ENCODE results near the gene ARHGAP24. TPM values are rescaled to one million over a fixed set of nuclear protein-coding genes. Genes with fewer than 3 reads are reported as not detected.
"Not testable (repeated sequence)": the region's sequence is repeated elsewhere in the genome, so short reads cannot be mapped to it uniquely, and the experiment has no call there.

ARHGAP24 gene
- total RNA-seq, 1 donor from 2014 or later = 1.5 TPM

DNA sequence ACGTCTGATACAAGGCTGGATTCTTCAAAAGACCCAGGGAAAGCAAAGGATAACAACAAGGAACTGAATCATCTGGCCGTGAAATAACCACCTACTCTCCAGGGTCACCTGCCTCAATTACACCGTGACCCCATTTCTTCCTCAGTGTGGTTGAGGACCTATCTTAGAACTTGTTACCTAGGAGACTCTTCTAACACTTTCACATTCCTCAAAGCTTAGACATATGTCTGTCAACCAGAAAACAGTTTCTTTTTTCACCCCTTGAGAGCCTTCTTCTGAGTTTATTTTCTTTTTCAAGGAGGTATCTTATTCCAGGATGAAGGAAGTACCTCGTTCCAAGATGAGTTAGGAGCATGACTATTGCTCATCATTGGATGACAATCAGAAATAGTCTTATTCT lies 337.8 kb downstream of the ARHGAP24 start:
- H3K27ac Mint-ChIP-seq (ENCODE audit: unreplicated experiment) = no peak overlapping the region
- no peak overlapping the region for H3K4me3 Mint-ChIP-seq
- TF ChIP-seq, protein P1, sequence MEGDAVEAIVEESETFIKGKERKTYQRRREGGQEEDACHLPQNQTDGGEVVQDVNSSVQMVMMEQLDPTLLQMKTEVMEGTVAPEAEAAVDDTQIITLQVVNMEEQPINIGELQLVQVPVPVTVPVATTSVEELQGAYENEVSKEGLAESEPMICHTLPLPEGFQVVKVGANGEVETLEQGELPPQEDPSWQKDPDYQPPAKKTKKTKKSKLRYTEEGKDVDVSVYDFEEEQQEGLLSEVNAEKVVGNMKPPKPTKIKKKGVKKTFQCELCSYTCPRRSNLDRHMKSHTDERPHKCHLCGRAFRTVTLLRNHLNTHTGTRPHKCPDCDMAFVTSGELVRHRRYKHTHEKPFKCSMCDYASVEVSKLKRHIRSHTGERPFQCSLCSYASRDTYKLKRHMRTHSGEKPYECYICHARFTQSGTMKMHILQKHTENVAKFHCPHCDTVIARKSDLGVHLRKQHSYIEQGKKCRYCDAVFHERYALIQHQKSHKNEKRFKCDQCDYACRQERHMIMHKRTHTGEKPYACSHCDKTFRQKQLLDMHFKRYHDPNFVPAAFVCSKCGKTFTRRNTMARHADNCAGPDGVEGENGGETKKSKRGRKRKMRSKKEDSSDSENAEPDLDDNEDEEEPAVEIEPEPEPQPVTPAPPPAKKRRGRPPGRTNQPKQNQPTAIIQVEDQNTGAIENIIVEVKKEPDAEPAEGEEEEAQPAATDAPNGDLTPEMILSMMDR (conservative IDR thresholded peaks at IDR 0.05) = no peak
- H3K9me3 Mint-ChIP-seq = peaks cover 2% of the 10 kb centered on the region
- no peaks in the 10 kb centered on the region for H3K27me3 Mint-ChIP-seq (ENCODE audit: low read depth)
- H3K36me3 Mint-ChIP-seq (ENCODE audit: low read depth) = no peaks in the 10 kb centered on the region
- no peak for DNase-seq (ENCODE audit: low read depth, low spot score)
- H3K4me1 Mint-ChIP-seq = peaks cover 15% of the 10 kb centered on the region

DNA sequence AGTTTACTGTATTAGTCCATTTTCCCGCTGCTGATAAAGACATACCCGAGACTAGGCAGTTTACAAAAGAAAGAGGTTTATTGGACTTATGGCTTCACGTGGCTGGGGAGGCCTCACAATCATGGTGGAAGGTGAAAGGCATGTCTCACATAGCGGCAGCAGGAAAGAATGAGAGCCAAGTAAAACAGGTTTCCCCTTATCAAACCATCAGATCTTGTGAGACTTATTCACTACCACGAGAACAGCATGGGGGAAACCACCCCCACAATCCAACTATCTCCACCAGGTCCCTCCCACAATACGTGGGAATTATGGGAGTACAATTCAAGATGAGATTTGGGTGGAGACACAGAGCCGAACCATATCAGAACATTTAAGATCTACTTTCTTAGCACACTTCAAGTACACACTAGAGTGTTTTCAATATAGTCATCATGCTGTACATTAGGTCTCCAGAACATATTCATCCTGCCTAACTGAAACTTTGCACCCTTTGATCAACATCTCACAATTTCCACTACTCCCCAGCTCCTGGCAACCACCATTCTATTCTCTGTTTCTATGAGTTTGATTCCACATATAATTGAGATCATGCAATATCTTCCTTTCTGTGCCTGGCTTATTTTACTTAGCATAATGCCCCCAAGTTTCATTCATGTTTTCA lies 341.0 kb downstream of the ARHGAP24 start:
- H3K4me1 Mint-ChIP-seq = peaks cover 7% of the 10 kb centered on the region
- DNase-seq (ENCODE audit: low read depth, low spot score) = no peak
- TF ChIP-seq, protein P1 (conservative IDR thresholded peaks at IDR 0.05) = no peak
- no peak overlapping the region for H3K4me3 Mint-ChIP-seq
- peaks cover 2% of the 10 kb centered on the region for H3K9me3 Mint-ChIP-seq
- no peak overlapping the region for H3K27ac Mint-ChIP-seq (ENCODE audit: unreplicated experiment)
- no peaks in the 10 kb centered on the region for H3K36me3 Mint-ChIP-seq (ENCODE audit: low read depth)
- no peaks in the 10 kb centered on the region for H3K27me3 Mint-ChIP-seq (ENCODE audit: low read depth)

DNA sequence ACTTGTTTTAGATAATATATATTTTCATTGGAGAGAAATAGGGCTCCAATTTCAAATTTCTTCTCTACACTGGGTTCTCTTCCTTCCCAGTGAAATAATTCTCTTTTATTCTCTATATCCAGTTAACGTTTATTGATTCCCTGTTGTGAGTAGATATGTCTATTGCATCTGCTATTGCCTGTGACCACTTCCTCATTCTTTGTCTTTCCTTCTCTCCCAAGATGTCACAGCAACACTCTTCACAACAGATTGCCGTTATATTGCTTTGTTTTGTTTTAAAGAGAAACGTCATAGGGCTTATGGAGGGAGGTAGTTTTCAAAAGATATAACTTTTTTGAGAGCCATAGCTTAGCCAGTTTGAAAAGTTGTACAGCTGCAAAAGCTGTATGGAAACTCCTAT lies 343.8 kb downstream of the ARHGAP24 start:
- H3K36me3 Mint-ChIP-seq (ENCODE audit: low read depth) = no peaks in the 10 kb centered on the region
- H3K4me3 Mint-ChIP-seq = no peak overlapping the region
- H3K4me1 Mint-ChIP-seq = peaks cover 4% of the 10 kb centered on the region
- H3K9me3 Mint-ChIP-seq = peaks cover 2% of the 10 kb centered on the region
- no peak overlapping the region for H3K27ac Mint-ChIP-seq (ENCODE audit: unreplicated experiment)
- TF ChIP-seq, protein P1 (conservative IDR thresholded peaks at IDR 0.05) = no peak
- no peaks in the 10 kb centered on the region for H3K27me3 Mint-ChIP-seq (ENCODE audit: low read depth)
- no peak for DNase-seq (ENCODE audit: low read depth, low spot score)

DNA sequence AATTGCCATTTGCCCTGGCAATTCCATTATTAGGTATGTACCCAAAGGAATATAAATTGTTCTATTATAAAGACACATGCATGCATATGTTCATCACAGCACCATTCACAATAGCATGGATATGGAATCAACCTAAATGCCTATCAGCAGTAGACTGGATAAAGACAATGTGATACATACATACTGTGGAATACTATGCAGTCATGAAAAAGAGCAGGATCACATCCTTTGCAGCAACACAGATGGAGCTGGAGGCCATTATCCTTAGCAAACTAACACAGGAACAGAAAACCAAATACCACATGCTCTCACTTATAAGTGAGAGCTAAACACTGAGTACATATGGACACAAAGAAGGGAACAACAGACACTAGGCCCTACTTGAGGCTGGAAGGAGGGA lies 345.2 kb downstream of the ARHGAP24 start:
- H3K4me1 Mint-ChIP-seq; H3K27me3 Mint-ChIP-seq (ENCODE audit: low read depth); H3K27ac Mint-ChIP-seq (ENCODE audit: unreplicated experiment); H3K4me3 Mint-ChIP-seq; H3K36me3 Mint-ChIP-seq (ENCODE audit: low read depth); H3K9me3 Mint-ChIP-seq; DNase-seq (ENCODE audit: low read depth, low spot score): not testable (repeated sequence)

DNA sequence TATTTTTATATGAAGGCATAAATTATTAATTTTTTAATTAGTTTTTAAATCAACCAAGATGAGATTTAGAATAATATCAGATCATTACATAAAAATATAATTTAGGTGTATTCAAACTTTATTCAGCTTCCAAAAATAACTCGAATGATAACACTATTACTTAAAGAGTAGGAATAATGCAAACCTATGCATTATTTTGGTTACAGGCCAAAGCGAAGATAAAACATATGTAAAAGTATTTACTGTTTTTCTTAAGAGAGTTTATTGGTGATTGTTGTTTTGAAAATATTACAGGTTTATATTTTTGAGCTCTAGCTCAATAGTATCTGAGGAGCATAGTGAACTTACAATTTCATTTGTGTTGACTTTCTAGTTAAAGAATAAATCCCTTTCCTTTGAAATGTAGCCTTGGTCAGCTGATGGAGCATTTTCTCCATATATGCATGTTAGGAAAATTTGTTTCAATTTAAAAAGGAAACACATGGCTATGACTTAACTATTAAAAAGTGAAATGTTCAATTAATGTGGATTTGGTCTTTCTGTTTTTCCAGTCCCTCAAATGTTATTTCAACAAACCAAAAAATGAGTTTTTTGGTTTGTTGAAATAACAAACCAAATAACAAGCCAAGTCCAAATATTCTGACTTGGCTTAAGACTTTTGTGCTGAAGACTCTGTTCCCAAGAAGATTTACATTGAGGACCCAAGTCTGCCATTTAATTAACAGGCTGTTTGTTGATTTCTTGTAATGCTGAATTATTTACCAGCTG lies 346.9 kb downstream of the ARHGAP24 start:
- TF ChIP-seq, protein P1 (conservative IDR thresholded peaks at IDR 0.05) = no peak
- no peaks in the 10 kb centered on the region for H3K9me3 Mint-ChIP-seq
- no peak overlapping the region for H3K27ac Mint-ChIP-seq (ENCODE audit: unreplicated experiment)
- no peaks in the 10 kb centered on the region for H3K36me3 Mint-ChIP-seq (ENCODE audit: low read depth)
- no peak overlapping the region for H3K4me3 Mint-ChIP-seq
- no peak for DNase-seq (ENCODE audit: low read depth, low spot score)
- H3K27me3 Mint-ChIP-seq (ENCODE audit: low read depth) = no peaks in the 10 kb centered on the region
- peaks cover 22% of the 10 kb centered on the region for H3K4me1 Mint-ChIP-seq

DNA sequence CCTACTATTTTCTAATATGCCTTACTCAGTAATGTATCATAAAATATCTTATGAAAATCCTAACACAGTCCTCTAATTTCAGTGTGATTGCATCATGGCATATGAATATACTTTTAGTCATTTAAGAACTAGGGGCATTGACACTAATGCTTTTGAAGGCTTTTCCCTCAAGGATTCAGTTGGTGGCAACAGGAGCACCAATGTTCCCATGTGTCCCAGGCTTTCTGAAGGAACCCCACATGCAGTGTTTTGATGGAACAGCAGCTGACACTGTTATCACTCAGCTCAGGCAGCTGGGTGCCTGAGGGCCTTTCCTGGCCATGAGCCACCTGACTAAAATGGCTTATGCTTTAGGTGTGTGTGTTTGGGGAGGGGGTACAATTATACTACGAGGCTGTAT lies 348.3 kb downstream of the ARHGAP24 start:
- no peak for DNase-seq (ENCODE audit: low read depth, low spot score)
- Mint-ChIP-seq H3K4me1 (peaks cover 34% of the 10 kb centered on the region), H3K36me3 (ENCODE audit: low read depth) (no peaks in the 10 kb centered on the region), H3K4me3 (no peak overlapping the region), H3K27me3 (ENCODE audit: low read depth) (no peaks in the 10 kb centered on the region), H3K9me3 (no peaks in the 10 kb centered on the region), H3K27ac (ENCODE audit: unreplicated experiment) (no peak overlapping the region)
- TF ChIP-seq, protein P1 (conservative IDR thresholded peaks at IDR 0.05) = no peak

Measured in neural crest cell (in vitro differentiated cells).